Stimulated activated CD8-positive, alpha-beta memory T cell treated with anti-CD3 and anti-CD28 coated beads, Interleukin-4, amount 100 ng/mL, for 4 hours (primary cell): Measurements from ENCODE around the gene SIL1.
"Not testable (repeated sequence)": the region's sequence is repeated elsewhere in the genome, so short reads cannot be mapped to it uniquely, and the experiment has no call there.

Experiments
- DNase-seq, 2 donors: peaks; one replicate each; pipeline ENCODE4 v3.0.0-alpha.2; 2020; ENCODE audit warnings: low read depth in 2 of 2, low spot score in 1 of 2

Gene SIL1

GRCh38 chr5:138930371-138931097, 267.6 kb downstream of the SIL1 start:
- no peak for DNase-seq

DNA sequence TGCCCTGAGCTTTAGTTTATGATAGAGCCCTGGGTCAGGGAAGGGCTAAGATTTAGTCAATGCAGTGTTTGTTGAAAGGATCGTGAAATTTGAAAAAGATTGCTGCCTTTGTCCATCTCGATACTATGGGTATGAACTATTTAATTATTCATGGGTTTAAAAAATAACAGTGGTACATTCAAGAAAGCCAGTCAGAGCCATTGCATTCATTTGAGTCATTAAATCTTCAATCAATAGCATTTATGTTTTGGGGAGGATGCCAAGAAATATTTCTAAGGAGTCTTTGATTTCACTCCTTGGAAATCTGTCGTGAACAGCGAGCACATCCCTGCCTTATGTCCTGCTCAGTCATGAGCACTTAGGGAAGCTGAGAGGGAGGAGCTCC, 268.6 kb downstream of the SIL1 start:
- no peak for DNase-seq

- DNase-seq: no peak
These were observed 270.2 kb downstream of the SIL1 start for GRCh38 chr5:138927979-138928378.

- DNase-seq: no peak
These were observed 270.6 kb downstream of the SIL1 start for GRCh38 chr5:138927544-138927943.

GRCh38 chr5:138926688-138927448, 271.3 kb downstream of the SIL1 start:
- DNase-seq: no peak

DNA sequence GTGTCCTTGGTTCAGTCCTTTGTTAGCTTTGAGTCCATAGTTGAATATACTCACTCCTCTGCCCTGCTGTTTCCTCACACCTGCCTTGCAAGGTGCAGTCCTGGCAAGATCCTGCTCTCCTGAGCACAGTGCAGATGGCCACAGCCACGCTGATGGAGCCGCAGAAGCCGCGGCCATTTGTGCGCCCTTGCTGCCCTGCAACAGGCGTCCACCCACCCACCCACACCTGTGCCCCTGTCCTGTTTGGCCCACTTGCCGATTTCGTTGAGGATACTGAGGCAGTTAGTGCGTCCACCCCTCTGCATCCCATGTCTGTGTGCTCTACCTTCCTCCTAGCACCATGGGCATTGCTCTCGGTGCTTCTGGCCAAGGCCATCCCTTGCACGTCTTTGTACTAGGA, 271.9 kb downstream of the SIL1 start:
- DNase-seq: no peak

DNA sequence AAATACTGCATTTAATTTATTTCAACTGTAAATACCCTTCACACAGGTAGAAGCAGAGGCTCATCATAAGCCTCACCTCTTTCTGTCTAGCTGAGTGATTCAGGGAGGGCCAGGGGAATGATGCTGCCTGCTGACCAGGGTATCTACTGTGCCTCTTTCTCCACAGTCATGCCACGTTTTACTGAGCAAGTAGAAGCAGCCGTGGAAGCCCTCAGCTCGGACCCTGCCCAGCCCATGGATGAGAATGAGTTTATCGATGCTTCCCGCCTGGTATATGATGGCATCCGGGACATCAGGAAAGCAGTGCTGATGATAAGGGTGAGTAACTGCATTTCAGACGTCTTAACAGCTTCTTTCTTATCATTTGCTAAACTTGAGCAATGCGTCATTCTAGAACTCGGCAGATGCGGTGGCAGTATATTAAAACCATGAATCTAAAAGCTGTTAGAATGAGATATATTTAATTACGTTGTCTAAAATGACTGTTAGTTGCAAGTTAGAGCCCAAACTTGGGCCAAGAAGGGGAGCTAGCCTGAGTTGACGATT, 273.0 kb downstream of the SIL1 start:
- DNase-seq: no peak

DNA sequence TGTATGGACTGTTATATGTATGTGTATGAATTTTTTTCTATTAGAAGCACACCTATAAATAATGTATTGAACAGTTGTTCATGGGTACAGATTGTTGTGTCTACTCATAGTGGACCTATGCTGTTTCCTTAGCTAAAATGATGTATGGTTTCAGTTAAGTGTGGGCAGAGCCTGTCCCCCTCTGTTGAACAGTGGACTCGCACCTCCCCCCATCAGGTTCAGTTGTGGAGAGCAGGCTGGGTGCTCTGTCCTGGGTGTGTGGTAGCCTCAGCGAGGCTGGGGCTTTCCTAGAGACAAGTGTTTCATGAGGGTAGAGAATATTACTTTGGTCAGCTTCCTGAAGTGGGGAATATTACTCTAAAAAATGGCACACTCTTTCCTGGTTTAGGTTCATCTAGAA, 275.7 kb downstream of the SIL1 start:
- no peak for DNase-seq

DNA sequence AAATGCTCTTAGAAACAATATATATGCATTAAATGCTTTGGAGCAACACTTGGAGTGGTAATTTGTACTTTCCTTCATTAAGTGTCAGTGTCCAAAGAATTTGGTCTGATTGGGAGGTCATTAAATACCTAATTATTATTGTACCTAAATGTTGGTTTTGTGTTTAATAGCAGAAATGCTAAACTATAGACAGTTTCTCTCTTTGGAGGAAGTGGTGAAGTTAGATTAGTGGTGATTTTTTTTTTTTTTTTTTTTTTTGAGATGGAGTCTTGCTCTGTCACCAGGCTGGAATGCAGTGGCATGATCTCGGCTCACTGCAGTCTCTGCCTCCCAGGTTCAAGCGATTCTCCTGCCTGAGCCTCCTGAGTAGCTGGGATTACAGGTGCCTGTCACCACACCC, 276.8 kb downstream of the SIL1 start:
- not testable (repeated sequence) for DNase-seq

DNA sequence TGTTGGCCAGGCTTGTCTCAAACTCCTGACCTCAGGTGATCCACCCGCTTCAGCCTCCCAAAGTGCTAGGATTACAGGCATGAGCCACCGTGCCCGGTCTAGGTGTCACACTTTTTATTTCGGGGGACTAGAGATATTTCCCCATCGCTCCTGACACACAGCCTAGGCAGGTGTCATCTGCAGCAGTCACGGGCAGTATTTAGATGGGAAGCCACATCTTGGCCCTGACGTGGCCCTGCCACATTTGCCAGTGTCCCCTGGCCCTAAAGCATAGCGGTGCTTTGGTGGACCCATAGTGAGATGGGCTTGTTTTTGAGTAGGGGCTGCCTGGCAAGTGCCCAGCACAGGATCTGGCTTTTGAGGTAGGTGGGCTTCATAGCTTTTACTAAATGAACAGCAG, 278.0 kb downstream of the SIL1 start:
- no peak for DNase-seq

GRCh38 chr5:138918686-138919085, 279.5 kb downstream of the SIL1 start:
- DNase-seq: no peak

DNA sequence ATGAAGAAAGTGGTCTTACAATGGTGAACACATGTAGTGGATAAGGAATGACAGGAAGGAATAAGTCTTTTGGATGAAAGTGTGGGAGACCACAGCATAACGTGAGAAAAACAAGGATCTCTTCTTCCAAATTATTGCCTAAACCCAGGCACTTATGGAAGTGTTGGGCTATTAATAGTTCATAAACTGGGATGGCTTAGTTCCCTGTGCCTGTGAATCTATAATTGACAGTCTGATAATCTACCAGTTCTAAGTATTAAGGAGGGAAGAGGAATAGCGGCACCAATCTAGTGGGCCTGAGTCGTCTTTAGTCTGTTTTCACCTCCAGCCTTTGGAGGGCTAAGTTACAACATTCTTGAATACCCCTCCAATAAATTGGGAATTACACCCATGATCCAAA, 283.8 kb downstream of the SIL1 start:
- no peak for DNase-seq

DNA sequence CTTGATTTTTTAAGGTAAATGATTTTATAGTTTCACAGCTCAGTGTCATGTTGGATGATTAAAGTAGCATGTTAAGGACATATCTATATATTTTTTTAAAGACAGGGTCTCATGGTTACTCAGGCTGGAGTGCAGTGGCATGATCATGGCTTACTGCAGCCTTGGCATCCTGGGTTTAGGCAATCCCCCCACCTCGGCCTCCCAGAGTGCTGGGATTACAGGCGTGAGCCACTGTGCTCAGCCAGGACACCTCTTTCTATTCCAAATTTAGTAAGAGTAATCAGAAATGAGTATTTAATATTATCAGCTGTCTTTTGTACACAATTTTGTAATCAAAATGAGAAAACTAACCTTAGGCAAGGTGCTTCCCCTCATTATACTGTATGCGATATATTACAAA, 284.4 kb downstream of the SIL1 start:
- DNase-seq: no peak

GRCh38 chr5:138912093-138912492, 286.1 kb downstream of the SIL1 start:
- no peak for DNase-seq

GRCh38 chr5:138911441-138911840, 286.7 kb downstream of the SIL1 start:
- DNase-seq: no peak

GRCh38 chr5:138910546-138911185, 287.5 kb downstream of the SIL1 start:
- no peak for DNase-seq

DNA sequence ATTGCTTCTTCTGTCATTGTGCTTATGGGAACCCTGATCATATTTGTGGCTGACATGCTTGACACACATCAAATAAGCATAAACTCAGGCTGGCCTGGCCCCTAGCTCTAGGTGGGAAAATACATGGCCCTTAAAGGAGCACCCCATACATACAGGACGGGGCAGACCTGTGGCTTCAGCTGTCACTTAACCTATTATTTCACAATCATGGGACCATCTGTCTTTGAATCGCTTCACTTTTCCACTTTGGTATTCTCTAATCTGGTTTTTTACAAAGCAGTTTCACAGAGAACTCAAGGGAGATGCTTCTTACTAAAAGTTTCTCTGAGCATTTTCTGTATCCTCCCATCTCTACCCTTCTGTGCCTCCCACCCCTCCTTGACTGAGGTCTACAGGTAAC, 288.4 kb downstream of the SIL1 start:
- DNase-seq: no peak

- no peak for DNase-seq
These were observed 292.6 kb downstream of the SIL1 start for GRCh38 chr5:138905541-138905940.

DNA sequence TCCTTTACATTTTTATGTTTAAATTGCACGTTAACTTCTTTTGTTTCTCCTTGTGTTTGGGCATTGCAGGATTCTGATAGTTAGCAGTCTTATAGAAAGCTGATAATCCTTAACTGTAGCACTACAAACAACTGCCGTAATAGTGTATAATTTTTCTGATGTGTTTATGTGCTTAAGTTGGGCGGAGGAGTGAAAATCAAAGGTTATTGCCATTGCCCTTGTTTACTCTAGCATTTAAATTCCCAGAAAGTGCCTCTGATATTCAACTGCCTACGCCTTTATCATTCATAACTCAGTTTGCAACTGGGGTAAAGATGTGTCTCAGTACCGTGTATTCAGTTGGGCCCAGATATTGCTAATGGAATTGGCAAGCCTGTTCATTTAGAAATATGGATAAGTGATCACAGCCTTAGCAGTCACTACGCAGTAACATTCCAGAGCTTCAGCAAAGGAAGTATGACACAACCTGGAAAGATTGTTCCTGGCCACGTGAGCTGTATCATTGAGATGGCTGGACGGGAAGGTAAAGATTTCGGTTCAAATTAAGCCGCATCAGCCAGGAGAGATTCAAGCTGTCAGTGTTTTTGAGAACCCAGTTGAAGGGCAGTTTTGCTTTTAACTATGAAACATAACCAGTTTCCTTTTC, 294.9 kb downstream of the SIL1 start:
- no peak for DNase-seq

- DNase-seq: no peak
These were observed 296.5 kb downstream of the SIL1 start for GRCh38 chr5:138901716-138902115.

DNA sequence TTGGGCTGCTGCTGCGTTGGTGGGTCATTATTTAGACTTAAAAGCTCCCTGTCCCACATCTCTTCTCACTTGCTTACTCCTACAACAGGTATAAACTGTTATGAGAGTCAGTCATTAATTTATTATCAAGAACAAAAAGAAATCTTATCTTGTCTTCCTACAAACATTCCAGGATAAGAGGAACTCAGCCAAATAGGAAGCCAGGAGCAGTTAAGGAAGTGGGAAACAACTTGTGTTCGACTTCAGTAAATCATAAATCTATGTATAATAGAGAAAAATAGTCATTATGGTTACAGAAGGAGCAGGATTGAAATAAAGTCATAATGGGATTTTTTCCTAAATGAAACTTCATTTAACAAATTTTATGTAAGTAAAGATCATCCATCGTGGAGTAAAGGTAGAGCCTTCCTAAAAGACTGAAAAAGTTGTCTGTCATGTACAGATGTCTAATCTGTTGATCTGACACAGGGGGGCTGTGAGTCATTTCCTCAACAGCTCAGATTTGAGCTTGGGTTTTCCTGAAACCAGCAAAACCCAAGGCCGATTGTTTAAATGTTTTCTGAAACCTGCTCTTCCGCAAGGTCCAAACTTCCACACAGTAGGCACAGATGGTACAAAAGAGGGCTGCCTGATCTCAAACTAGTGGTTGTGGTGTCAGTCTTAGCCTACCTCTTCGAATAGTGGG, 297.7 kb downstream of the SIL1 start:
- DNase-seq: no peak
